ENCODE measurements around the gene CPNE5. TPM values are rescaled to one million over a fixed set of nuclear protein-coding genes. Genes with fewer than 3 reads are reported as not detected.
A peak's percentile ranks its signal among the peaks of the same experiment; 100 is the strongest.

CPNE5 gene
- total and polyA plus RNA-seq, 8 donors, result 1.2 to 15.9 (median 2.4) TPM; not detected in 1

GRCh38 chr6:36755435-36756348 is 83.6 kb downstream of the CPNE5 start:
- Histone ChIP-seq H3K4me1 (peaks cover 0 to 65% (median 32%) of the 10 kb centered on the region in 4 donors), H3K9me3 (peaks cover 0 to 1% (median under 1%) of the 10 kb centered on the region in 4 donors), H3K27ac (peak overlapping the region in 2 of 5 donors; percentile 49 to 62), H3K36me3 (no peaks in the 10 kb centered on the region), H3K4me3 (no peak overlapping the region), H3K27me3 (no peaks in the 10 kb centered on the region)
- WGBS, 5 donors, result 52 to 57% (median 57%) methylated on average over 15 to 19 of the region's 19 CpGs
- intact Hi-C loops (cut with DNase I; ENCODE audit: low total_unique reads), result loop anchor here (10.0 kb wide), 1 partner anchor 131 kb away; no protein-coding TSS in a partner anchor
- TF ChIP-seq EP300 (IDR thresholded peaks at IDR 0.05), result no peak
- TF ChIP-seq POLR2A (IDR thresholded peaks at IDR 0.05), result no peak
- TF ChIP-seq CTCF (IDR thresholded peaks at IDR 0.05), result no peak
- TF ChIP-seq POLR2AphosphoS5 (IDR thresholded peaks at IDR 0.05), result no peak
- DNase-seq, result peak; percentile 38 to 47

GRCh38 chr6:36754582-36755434 is 84.4 kb downstream of the CPNE5 start:
- 91 to 95% (median 94%) methylated on average over 9 of the region's 9 CpGs for WGBS, 5 donors
- H3K4me1 ChIP-seq, result peaks cover 0 to 65% (median 32%) of the 10 kb centered on the region in 4 donors
- DNase-seq, result no peak
- no peaks in the 10 kb centered on the region for H3K27me3 ChIP-seq
- H3K27ac ChIP-seq, result peak overlapping the region in 2 of 5 donors; percentile 0 to 62
- intact Hi-C loops (cut with DNase I; ENCODE audit: low total_unique reads), result loop anchor here (10.0 kb wide), 1 partner anchor 130 kb away; no protein-coding TSS in a partner anchor
- H3K4me3 ChIP-seq, result no peak overlapping the region
- TF ChIP-seq EP300 (IDR thresholded peaks at IDR 0.05), result no peak
- no peak for TF ChIP-seq CTCF (IDR thresholded peaks at IDR 0.05)
- TF ChIP-seq POLR2AphosphoS5 (IDR thresholded peaks at IDR 0.05), result no peak
- TF ChIP-seq POLR2A (IDR thresholded peaks at IDR 0.05), result no peak
- peaks cover 0 to 10% (median 9%) of the 10 kb centered on the region in 4 donors for H3K9me3 ChIP-seq
- H3K36me3 ChIP-seq, result no peaks in the 10 kb centered on the region

GRCh38 chr6:36753671-36754405 is 85.4 kb downstream of the CPNE5 start:
- WGBS, 5 donors, result 86 to 90% (median 88%) methylated on average over 7 of the region's 7 CpGs

More at GRCh38 chr6:36753671-36754405, 85.4 kb downstream of the CPNE5 start:
- Histone ChIP-seq H3K36me3 (no peaks in the 10 kb centered on the region), H3K9me3 (peaks cover 0 to 15% (median 11%) of the 10 kb centered on the region in 4 donors), H3K4me1 (peaks cover 0 to 58% (median 26%) of the 10 kb centered on the region in 4 donors), H3K27me3 (no peaks in the 10 kb centered on the region), H3K27ac (no peak overlapping the region), H3K4me3 (no peak overlapping the region)
- intact Hi-C loops (cut with DNase I; ENCODE audit: low total_unique reads), result loop anchor here (10.0 kb wide), 1 partner anchor 129 kb away; no protein-coding TSS in a partner anchor
- DNase-seq, result no peak
- TF ChIP-seq EP300 (IDR thresholded peaks at IDR 0.05) (no peak), CTCF (IDR thresholded peaks at IDR 0.05) (no peak), POLR2A (IDR thresholded peaks at IDR 0.05) (no peak), POLR2AphosphoS5 (IDR thresholded peaks at IDR 0.05) (no peak)

Measured in stomach (tissue), 9 donors.